K562 (cell line): ENCODE results near the gene SPNS1. TPM values are rescaled to one million over a fixed set of nuclear protein-coding genes. Genes with fewer than 3 reads are reported as not detected.

Experiments
- ATAC-seq: fragments of 200-7000 bp; cut with Tn5 transposase; 3 replicates; pipeline ENCODE4 v1.9.1; 2020; ENCODE audit warnings: moderate library complexity
- BruUV-seq: library from RNA; stranded (reverse); fragments of 400-500 nt; replicated peaks from 2 replicates; lab custom pipeline; 2021; lab: Mats Ljungman, UMichigan
- CTCF ChIA-PET: fragments of 300-600 bp; formaldehyde crosslinking; extraction: SDS; loops from one replicate; lab custom pipeline; 2021; ENCODE audit warnings: low intra/inter-chr PET ratio; lab: Yijun Ruan, JAX
- POLR2A ChIA-PET: fragments of 300-600, 350-650 bp; sonication (Branson Sonifier 250); formaldehyde crosslinking; extraction: SDS; loops from one replicate; lab custom pipeline; 2021; ENCODE audit warnings: antibody characterized with exemption, inconsistent platforms; lab: Yijun Ruan, JAX
- DNase-seq, 4 experiments: peaks; one replicate each; pipeline versions ENCODE4 v3.0.0 to v3.0.0-alpha.2; 2011 to 2018; ENCODE audit warnings: low spot score in 3 of 4, mixed read lengths in 3 of 4; ENCODE audit errors: extremely low read depth in 1 of 4
- FAIRE-seq: peaks from 2 replicates; lab custom pipeline; 2011; peaks lifted over from hg19 to GRCh38; lab: Jason Lieb, UNC
- H2AFZ ChIP-seq: 2 replicates; pipeline ENCODE4 v1.6.0; 2011; ENCODE audit warnings: low read depth, low read length, control low read depth, inconsistent platforms
- H3K27ac ChIP-seq: fragments of 200-600 bp; 3 replicates; pipeline ENCODE4 v1.8.0; 2011; ENCODE audit warnings: low read depth, mild to moderate bottlenecking, control low read depth, inconsistent platforms, low read length, moderate library complexity, mixed read lengths; ENCODE audit errors: extremely low read depth
- H3K27me3 ChIP-seq, 2 experiments: fragments of 300-600 bp in 1 of 2; 2 replicates in 1 of 2; 3 replicates in 1 of 2; pipeline versions ENCODE4 v1.6.0 to v1.8.0; 2011; ENCODE audit warnings: inconsistent platforms in 2 of 2, low read length in 2 of 2, mild to moderate bottlenecking in 1 of 2, mixed read lengths in 1 of 2, moderate library complexity in 1 of 2; ENCODE audit not compliant: control insufficient read depth in 2 of 2, insufficient read depth in 2 of 2
- H3K36me3 ChIP-seq: fragments of 300-600 bp; 3 replicates; pipeline ENCODE4 v1.8.0; 2011; ENCODE audit warnings: mild to moderate bottlenecking, low read length, inconsistent platforms; ENCODE audit not compliant: control insufficient read depth, insufficient read depth
- H3K4me1 ChIP-seq, 2 experiments: fragments of 200-600 bp in 1 of 2; replicated peaks in 1 of 2; 2 replicates in 1 of 2; 3 replicates in 1 of 2; pipeline versions ENCODE4 v1.5.1 to v1.8.0; 2011; ENCODE audit warnings: inconsistent platforms in 2 of 2, low read length in 2 of 2, mild to moderate bottlenecking in 1 of 2, mixed read lengths in 1 of 2, moderate library complexity in 1 of 2; ENCODE audit not compliant: control insufficient read depth in 2 of 2, insufficient read depth in 2 of 2
- H3K4me2 ChIP-seq: 2 replicates; pipeline ENCODE4 v1.6.1; 2011; ENCODE audit warnings: low read length, control low read depth, inconsistent platforms, mixed read lengths; ENCODE audit not compliant: insufficient read depth
- H3K4me3 ChIP-seq: fragments of 200-600 bp; sonication (generic), shearing (Covaris generic); 2 replicates; pipeline ENCODE4 v1.5.1; 2016; ENCODE audit warnings: control low read depth, inconsistent platforms
- H3K79me2 ChIP-seq: fragments of 200-600 bp; 3 replicates; pipeline ENCODE4 v1.8.0; 2011; ENCODE audit warnings: low read length, inconsistent platforms; ENCODE audit not compliant: control insufficient read depth, insufficient read depth
- H3K9ac ChIP-seq, 2 experiments: 2 replicates each; pipeline versions ENCODE4 v1.6.0 to v1.6.1; 2011; ENCODE audit warnings: low read depth in 2 of 2, low read length in 2 of 2, control low read depth in 1 of 2, inconsistent platforms in 1 of 2, mild to moderate bottlenecking in 1 of 2, mixed read lengths in 1 of 2; ENCODE audit not compliant: insufficient read depth in 1 of 2
- H3K9me1 ChIP-seq: one replicate; pipeline ENCODE4 v1.6.0; 2011; ENCODE audit warnings: inconsistent platforms, mild to moderate bottlenecking, low read length, moderate library complexity; ENCODE audit not compliant: control insufficient read depth, insufficient read depth
- H3K9me3 ChIP-seq: replicated peaks from 2 replicates; pipeline ENCODE4 v1.5.1; 2011; ENCODE audit warnings: low read depth, low read length, inconsistent platforms; ENCODE audit not compliant: control insufficient read depth, insufficient read depth
- H4K20me1 ChIP-seq: replicated peaks from 2 replicates; pipeline ENCODE4 v1.6.1; 2011; ENCODE audit warnings: low read length, inconsistent platforms, mixed read lengths; ENCODE audit not compliant: control insufficient read depth, insufficient read depth
- BACH1 ChIP-seq: fragments of 200-800 bp; sonication (Bioruptor generic); IDR thresholded peaks from 2 replicates; pipeline ENCODE4 v1.6.1; 2016; ENCODE audit warnings: missing genetic modification characterization, missing compliant biosample characterization
- HDGF ChIP-seq: fragments of 450-650 bp; IDR thresholded peaks from 2 replicates; pipeline ENCODE4 v1.6.1; 2016
- KDM1A ChIP-seq, 2 experiments: fragments of 450-650 bp; IDR thresholded peaks; 2 replicates each; pipeline ENCODE4 v1.6.1; 2016; ENCODE audit warnings: mild to moderate bottlenecking in 2 of 2
- KDM4B ChIP-seq, 2 experiments: fragments of 450-650 bp in 1 of 2; sonication (generic) in 1 of 2; IDR thresholded peaks; 2 replicates each; pipeline ENCODE4 v1.6.1; 2016 to 2017; ENCODE audit warnings: borderline replicate concordance in 2 of 2, antibody characterized with exemption in 1 of 2, low read depth in 1 of 2, mild to moderate bottlenecking in 1 of 2
- PHB ChIP-seq: fragments of 250-450 bp; sonication (Bioruptor Pico); IDR thresholded peaks from 2 replicates; pipeline ENCODE4 v1.5.0; 2021
- PRMT5 ChIP-seq: sonication (generic); formaldehyde crosslinking; IDR thresholded peaks from 2 replicates; pipeline ENCODE4 v1.5.0; 2020; ENCODE audit warnings: missing genetic modification reagents
- SNAPC5 ChIP-seq: fragments of 250-450 bp; sonication (Bioruptor Pico); IDR thresholded peaks from 2 replicates; pipeline ENCODE4 v1.8.0; 2021; ENCODE audit warnings: moderate library complexity, mild to moderate bottlenecking, inconsistent platforms
- ZBTB1 ChIP-seq: sonication (generic); formaldehyde crosslinking; IDR thresholded peaks from 2 replicates; pipeline ENCODE4 v1.8.1; 2023; ENCODE audit warnings: missing genetic modification reagents, low read depth, mild to moderate bottlenecking, borderline replicate concordance
- ZBTB17 ChIP-seq: fragments of 450-650 bp; formaldehyde crosslinking; IDR thresholded peaks from 2 replicates; pipeline ENCODE4 v1.4.0; 2020; ENCODE audit warnings: mild to moderate bottlenecking
- ZFP1 ChIP-seq: fragments of 450-650 bp; formaldehyde crosslinking; IDR thresholded peaks from 2 replicates; pipeline ENCODE4 v1.4.0; 2020; ENCODE audit warnings: mild to moderate bottlenecking, mixed read lengths
- ZNF232 ChIP-seq: sonication (generic); formaldehyde crosslinking; IDR thresholded peaks from 2 replicates; pipeline ENCODE4 v1.8.0; 2022; ENCODE audit warnings: mild to moderate bottlenecking, missing genetic modification reagents
- WGBS: fragments of 100-300 bp; shearing (Covaris generic); methylation state at CpG from one replicate; pipeline ENCODE4 v1.1.6; 2016; ENCODE audit warnings: low coverage, mixed read lengths; ENCODE audit not compliant: insufficient coverage; ENCODE audit errors: missing lambda C conversion rate; 5-methylcytosine and 5-hydroxymethylcytosine counted together
- in situ Hi-C: fragments of 300-500 bp; cut with MboI; formaldehyde crosslinking; loops from 4 replicates; pipeline ENCODE4 v1.15.0; 2018; ENCODE audit warnings: inconsistent platforms, mixed read lengths
- intact Hi-C: fragments of 100-400 bp; cut with micrococcal nuclease; formaldehyde crosslinking; loops from 2 replicates; pipeline ENCODE4 v1.14.2; 2022
- polyA plus RNA-seq, 8 experiments: library from polyadenylated mRNA; depleted of rRNA in 4 of 8; stranded (reverse) in 5 of 8; unstranded in 3 of 8; fragments of >200 nt; fragmentation: Nextera tagmentation in 2 of 8; fragmentation: Illumina TruSeq in 1 of 8; extraction: Ambion mirVana in 2 of 8; extraction: Trizol in 1 of 8; gene quantifications; 2 replicates each; pipeline versions ENCODE4 v1.2.1 to v1.2.3, GENCODE V29; 2011 to 2014; ENCODE audit warnings: inconsistent platforms in 1 of 8, missing spikeins in 1 of 8
- total RNA-seq, 7 experiments: library from RNA; depleted of rRNA in 6 of 7; stranded (reverse); fragments of >200 nt in 6 of 7; fragmentation: Illumina TruSeq in 2 of 7; extraction: Trizol in 2 of 7; gene quantifications; 2 replicates each; pipeline versions ENCODE4 v1.2.1 to v1.2.3, GENCODE V29; 2011 to 2021; ENCODE audit warnings: low replicate concordance in 1 of 7

SPNS1 gene
- total and polyA plus RNA-seq, 9 of the 15 experiments (the other 6 are each of a cell fraction or from before 2014, with no cell fraction given): 0.58 to 64.9 (median 13.7) TPM

GRCh38 chr16:28937222-28937876 lies 37.2 kb upstream of the SPNS1 start (continued):
- TF ChIP-seq SNAPC5 (CRISPR knock-in tag) (no peak), PHB (CRISPR knock-in tag) (no peak), BACH1 (tag) (no peak)

- BruUV-seq: no TSS peak
- CTCF ChIA-PET: no interaction called here
- intact Hi-C loops: loop anchor here (5.0 kb wide), 1 partner anchor 56 kb away; no protein-coding TSS in a partner anchor
Observed at GRCh38 chr16:28938721-28939120, 35.9 kb upstream of the SPNS1 start.

More at GRCh38 chr16:28938721-28939120, 35.9 kb upstream of the SPNS1 start:
- in situ Hi-C loops: loop anchor here (25.0 kb wide), 1 partner anchor 501 kb away; no protein-coding TSS in a partner anchor
- Histone ChIP-seq H3K9me3 (no peaks in the 10 kb centered on the region), H3K4me1 (peaks cover 8 to 36% of the 10 kb centered on the region in 2 experiments; a peak in 4 of 5 replicates), H3K27me3 (no peaks in the 10 kb centered on the region), H3K79me2 (peaks cover 9% of the 10 kb centered on the region), H4K20me1 (no peaks in the 10 kb centered on the region), H3K36me3 (no peaks in the 10 kb centered on the region), H3K9me1 (no peaks in the 10 kb centered on the region), H3K4me2 (no peak overlapping the region), H3K27ac (no peak overlapping the region), H2AFZ (no peak overlapping the region), H3K4me3 (no peak overlapping the region), H3K9ac (peak overlapping the region in 1 of 2 experiments; percentile 48; a peak in 1 of 4 replicates)
- FAIRE-seq (no peak), ATAC-seq (no peak), DNase-seq (no peak)
- TF ChIP-seq PRMT5 (CRISPR knock-in tag): no peak
- TF ChIP-seq KDM4B (IDR thresholded peaks at IDR 0.05; ENCODE audit: borderline replicate concordance in 2 of 2, low read depth in 1 of 2): no peak
- TF ChIP-seq HDGF: no peak
- TF ChIP-seq KDM1A (IDR thresholded peaks at IDR 0.05): no peak
- TF ChIP-seq ZBTB1 (CRISPR knock-in tag): no peak
- no peak for TF ChIP-seq ZBTB17
- no peak for TF ChIP-seq ZFP1 (CRISPR knock-in tag)
- TF ChIP-seq ZNF232 (CRISPR knock-in tag): no peak
- POLR2A ChIA-PET: interaction anchor here (0.6 kb wide), 1 partner anchor 34 kb away, joined by 3 read pairs; no protein-coding TSS in a partner anchor
- WGBS: 42% methylated on average over 5 of the region's 7 CpGs
